ENCODE data around the gene B3GNT3. TPM values are rescaled to one million over a fixed set of nuclear protein-coding genes. Genes with fewer than 3 reads are reported as not detected.
A peak's percentile ranks its signal among the peaks of the same experiment; 100 is the strongest.

Gene B3GNT3
- total RNA-seq, 1 experiment from 2014 or later, result not detected

DNA sequence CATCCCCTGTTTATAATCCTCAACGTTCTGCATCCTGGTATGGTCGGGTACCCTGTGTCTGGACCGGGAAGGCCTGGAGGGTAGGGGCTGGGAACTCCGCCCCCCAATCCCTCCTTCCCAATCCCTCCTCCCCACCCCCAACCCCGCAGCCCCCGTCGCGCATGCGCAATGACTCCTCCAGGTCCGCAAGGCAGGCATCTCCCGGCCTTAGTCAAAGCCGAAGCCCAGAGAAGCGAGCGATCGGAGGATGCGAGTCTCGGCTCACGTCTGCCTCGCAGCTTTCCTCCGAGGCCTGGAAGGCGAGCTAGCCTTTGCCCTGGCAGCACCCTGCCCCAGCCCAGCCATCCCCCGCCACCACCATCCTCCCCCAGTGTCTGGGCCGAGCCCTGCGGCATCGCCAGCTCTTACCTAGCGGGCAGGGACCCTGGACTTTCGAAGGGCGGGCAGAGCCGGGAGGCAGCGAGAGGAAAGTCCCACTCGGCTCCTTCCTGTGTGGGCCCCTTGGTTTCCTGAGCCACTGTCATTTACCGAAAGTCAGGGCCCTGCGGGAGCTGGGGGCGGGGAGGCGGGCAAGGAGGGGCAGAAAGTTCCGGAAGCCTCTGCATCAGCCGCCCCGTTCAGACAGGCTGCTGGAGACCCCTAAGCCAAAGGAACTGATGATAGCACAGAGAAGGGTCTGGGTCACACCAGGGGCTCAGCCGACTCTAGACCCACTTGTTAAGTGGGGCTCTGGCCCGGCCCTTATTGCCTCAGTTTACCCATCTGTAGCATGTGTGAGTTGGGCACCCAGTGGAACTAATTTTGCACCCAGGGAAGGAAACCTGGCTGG is 52.8 kb downstream of the B3GNT3 start, which contains the start of gene JAK3:
Gene JAK3 (minus strand): TSS at position 445 of the 829 bp plus-strand sequence. CDS start 3,565 bp downstream, outside the sequence.
- Histone ChIP-seq H3K4me2 (ENCODE audit: low read depth, low read length, poor library complexity, severe bottlenecking) (peak within 1 kb of the TSS; percentile 74), H4K20me1 (ENCODE audit: insufficient read depth, low read depth, low read length) (no peaks in the 10 kb centered on the region), H3K9ac (ENCODE audit: low read length) (peak within 1 kb of the TSS; percentile 73), H3K27ac (ENCODE audit: low read length) (no peak within 1 kb of the TSS), H3K79me2 (ENCODE audit: low read length) (no peaks in the 10 kb centered on the region), H3K27me3 (ENCODE audit: low read length) (no peaks in the 10 kb centered on the region), H2AFZ (ENCODE audit: low read length) (peak within 1 kb of the TSS; percentile 82), H3K4me1 (ENCODE audit: low read length) (peaks cover 16% of the 10 kb centered on the region), H3K36me3 (ENCODE audit: insufficient read depth, low read length) (no peaks in the 10 kb centered on the region), H3K4me3 (ENCODE audit: low read length) (peak within 1 kb of the TSS; percentile 61; the same call in 1 of the 2 replicates), H3K9me3 (ENCODE audit: low read length) (no peaks in the 10 kb centered on the region), H3K9me2 (replicated peaks; ENCODE audit: insufficient read depth, low read length) (no peaks in the 10 kb centered on the region)
- DNase-seq, result peak; percentile 76

DNA sequence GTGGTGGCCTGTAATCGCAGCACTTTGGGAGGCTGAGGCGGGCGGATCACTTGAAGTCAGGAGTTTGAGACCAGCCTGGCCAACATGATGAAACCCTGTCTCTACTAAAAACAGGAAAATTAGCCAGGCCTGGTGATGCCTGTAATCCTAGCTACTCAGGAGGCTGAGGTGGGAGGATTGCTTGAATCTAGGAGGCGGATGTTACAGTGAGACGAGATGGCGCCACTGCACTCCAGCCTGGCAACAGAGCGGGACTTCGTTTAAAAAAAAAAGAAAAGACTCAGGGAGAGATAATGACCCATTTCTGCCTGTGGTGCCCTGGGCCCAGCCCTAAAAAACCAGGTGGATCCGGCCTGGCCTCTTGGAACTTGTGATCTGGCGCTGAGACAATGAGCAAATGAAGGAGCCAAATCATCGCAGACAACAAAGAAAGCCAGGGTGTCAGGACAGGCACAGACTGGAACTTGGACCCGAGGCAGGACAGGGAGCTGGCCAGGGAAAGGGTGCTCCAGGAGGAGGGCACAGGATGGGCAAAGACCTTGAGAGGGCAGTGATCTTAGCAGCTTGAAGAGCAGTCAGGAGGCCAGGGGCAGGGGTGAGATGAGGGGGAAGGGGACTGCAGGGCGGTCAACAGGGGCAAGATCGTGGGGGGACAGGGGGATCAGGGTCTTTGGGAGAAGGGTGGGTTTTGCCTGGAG is 53.8 kb downstream of the B3GNT3 start:
- DNase-seq, result no peak
- no peaks in the 10 kb centered on the region for H3K36me3 ChIP-seq (ENCODE audit: insufficient read depth, low read length)
- H3K27me3 ChIP-seq (ENCODE audit: low read length), result no peaks in the 10 kb centered on the region
- no peak overlapping the region for H3K27ac ChIP-seq (ENCODE audit: low read length)
- no peaks in the 10 kb centered on the region for H3K9me2 ChIP-seq (replicated peaks; ENCODE audit: insufficient read depth, low read length)
- H3K4me1 ChIP-seq (ENCODE audit: low read length), result peaks cover 16% of the 10 kb centered on the region
- H2AFZ ChIP-seq (ENCODE audit: low read length), result no peak overlapping the region
- no peak overlapping the region for H3K4me3 ChIP-seq (ENCODE audit: low read length)
- H3K9ac ChIP-seq (ENCODE audit: low read length), result no peak overlapping the region
- no peaks in the 10 kb centered on the region for H4K20me1 ChIP-seq (ENCODE audit: insufficient read depth, low read depth, low read length)
- H3K4me2 ChIP-seq (ENCODE audit: low read depth, low read length, poor library complexity, severe bottlenecking), result no peak overlapping the region
- no peaks in the 10 kb centered on the region for H3K79me2 ChIP-seq (ENCODE audit: low read length)
- no peaks in the 10 kb centered on the region for H3K9me3 ChIP-seq (ENCODE audit: low read length)

DNA sequence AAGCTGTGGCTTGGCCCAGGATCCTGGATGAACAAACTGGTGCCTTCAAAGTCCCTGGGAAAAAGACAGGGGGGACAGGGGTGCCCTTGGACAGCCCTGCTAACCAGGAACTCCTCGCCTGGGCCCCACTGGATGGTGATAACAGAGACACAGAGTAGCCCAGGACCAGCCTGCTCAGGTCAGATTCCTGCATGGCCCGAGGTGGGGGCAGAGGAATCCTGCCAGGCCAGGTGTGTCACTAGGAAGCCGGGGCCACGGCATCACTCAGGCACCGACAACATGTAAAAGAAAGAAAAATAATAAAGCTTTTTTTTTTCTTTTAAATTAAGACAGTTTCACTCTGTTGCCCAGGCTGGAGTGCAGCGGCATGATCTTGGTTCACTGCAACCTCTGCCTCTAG is 59.1 kb downstream of the B3GNT3 start:
- Histone ChIP-seq H3K79me2 (ENCODE audit: low read length) (no peaks in the 10 kb centered on the region), H3K9me3 (ENCODE audit: low read length) (no peaks in the 10 kb centered on the region), H3K36me3 (ENCODE audit: insufficient read depth, low read length) (no peaks in the 10 kb centered on the region), H3K9ac (ENCODE audit: low read length) (no peak overlapping the region), H3K4me1 (ENCODE audit: low read length) (peaks cover 8% of the 10 kb centered on the region), H2AFZ (ENCODE audit: low read length) (no peak overlapping the region), H3K9me2 (replicated peaks; ENCODE audit: insufficient read depth, low read length) (no peaks in the 10 kb centered on the region), H4K20me1 (ENCODE audit: insufficient read depth, low read depth, low read length) (no peaks in the 10 kb centered on the region), H3K4me2 (ENCODE audit: low read depth, low read length, poor library complexity, severe bottlenecking) (no peak overlapping the region), H3K27me3 (ENCODE audit: low read length) (no peaks in the 10 kb centered on the region), H3K4me3 (ENCODE audit: low read length) (no peak overlapping the region), H3K27ac (ENCODE audit: low read length) (no peak overlapping the region)
- peak; percentile 27 for DNase-seq

DNA sequence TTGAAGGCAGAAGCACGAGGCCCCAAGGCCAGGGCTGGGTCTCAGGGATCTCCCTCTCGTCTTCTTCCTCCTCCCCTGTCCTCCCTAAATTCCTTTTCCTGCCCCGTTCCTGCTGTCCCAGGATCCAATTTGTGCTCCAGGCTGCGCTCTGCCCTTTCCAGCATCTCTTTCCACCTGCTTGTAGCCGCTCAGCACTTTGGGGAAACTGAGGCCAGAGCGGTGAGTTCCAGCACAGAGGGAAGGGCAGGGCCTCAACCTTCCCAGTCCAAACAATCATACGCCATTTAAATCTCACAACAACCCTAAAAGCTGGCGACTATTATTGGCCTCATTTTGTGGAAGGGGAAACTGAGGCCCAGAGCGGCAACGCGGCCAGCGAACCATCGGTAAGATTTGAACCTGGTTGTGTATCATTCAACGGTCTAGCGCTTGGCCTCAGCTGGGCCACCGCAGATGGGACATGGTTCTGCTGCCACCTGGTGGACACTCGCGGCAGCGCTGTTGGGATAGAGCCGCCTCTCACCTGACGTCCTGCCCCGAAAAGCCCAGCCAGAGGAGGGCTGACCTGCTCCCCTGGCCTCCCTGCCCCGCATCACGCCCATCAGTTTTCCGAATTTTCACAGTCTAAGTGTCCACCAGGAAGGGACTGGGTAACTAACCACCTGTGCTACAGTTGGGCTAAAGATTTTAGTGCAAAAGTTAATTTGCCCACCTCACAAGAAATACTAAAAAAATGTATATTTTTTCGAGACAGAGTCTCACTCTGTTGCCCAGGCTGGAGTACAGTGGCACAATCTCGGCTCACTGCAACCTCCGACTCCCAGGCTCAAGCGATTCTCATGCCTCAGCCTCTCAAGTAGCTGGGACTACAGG is 60.6 kb downstream of the B3GNT3 start:
- H3K4me1 ChIP-seq (ENCODE audit: low read length), result peaks cover 7% of the 10 kb centered on the region
- H3K4me2 ChIP-seq (ENCODE audit: low read depth, low read length, poor library complexity, severe bottlenecking), result no peak overlapping the region
- peaks cover 5% of the 10 kb centered on the region for H3K36me3 ChIP-seq (ENCODE audit: insufficient read depth, low read length)
- no peaks in the 10 kb centered on the region for H3K9me3 ChIP-seq (ENCODE audit: low read length)
- no peak overlapping the region for H2AFZ ChIP-seq (ENCODE audit: low read length)
- H3K9me2 ChIP-seq (replicated peaks; ENCODE audit: insufficient read depth, low read length), result no peaks in the 10 kb centered on the region
- no peaks in the 10 kb centered on the region for H3K27me3 ChIP-seq (ENCODE audit: low read length)
- H3K79me2 ChIP-seq (ENCODE audit: low read length), result peaks cover 8% of the 10 kb centered on the region
- no peak overlapping the region for H3K9ac ChIP-seq (ENCODE audit: low read length)
- DNase-seq, result peak; percentile 93
- H4K20me1 ChIP-seq (ENCODE audit: insufficient read depth, low read depth, low read length), result peaks cover 5% of the 10 kb centered on the region
- no peak overlapping the region for H3K4me3 ChIP-seq (ENCODE audit: low read length)
- no peak overlapping the region for H3K27ac ChIP-seq (ENCODE audit: low read length)

DNA sequence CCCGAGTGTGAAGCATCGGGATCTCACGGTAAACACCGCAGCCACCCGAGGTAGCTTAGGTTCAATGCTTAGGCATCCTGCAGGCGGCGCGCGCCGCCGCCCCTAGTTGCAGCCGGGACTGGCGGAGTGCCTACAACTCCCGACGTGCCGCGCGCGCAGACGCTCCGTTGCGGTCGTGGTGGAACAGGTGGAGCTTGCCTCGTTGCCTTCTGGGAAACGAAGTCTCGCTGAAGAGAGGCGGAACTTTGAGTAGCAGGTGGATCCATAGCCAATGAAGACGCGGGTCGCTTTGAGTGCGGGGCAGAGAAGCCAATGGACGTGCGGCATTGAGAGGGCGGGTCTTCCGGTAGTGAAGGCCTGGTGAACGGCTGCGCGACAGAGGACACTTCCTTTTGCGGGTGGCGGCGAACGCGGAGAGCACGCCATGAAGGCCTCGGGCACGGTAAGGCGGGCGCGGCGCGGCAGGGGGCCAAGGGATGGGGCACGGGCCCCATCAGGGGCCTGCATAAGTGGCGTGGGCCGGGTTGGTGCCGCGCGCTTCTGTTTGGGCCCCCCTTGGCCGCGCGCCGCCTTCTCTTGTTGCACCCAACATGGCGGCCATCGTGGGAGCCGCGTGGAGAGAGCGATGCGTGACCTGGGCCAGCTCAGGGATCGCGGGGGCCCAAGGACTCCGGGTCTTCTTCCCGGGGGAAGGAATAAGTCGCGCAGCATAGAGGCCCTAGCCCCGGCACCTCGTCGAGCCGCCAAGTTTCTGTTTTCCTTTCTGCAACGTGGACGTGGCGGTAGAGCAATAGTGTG is 64.8 kb downstream of the B3GNT3 start, which contains the start of gene RPL18A:
Gene RPL18A (plus strand): TSS at position 378 of the 798 bp plus-strand sequence. CDS start 47 bp downstream, at position 425.
- no peaks in the 10 kb centered on the region for H3K9me2 ChIP-seq (replicated peaks; ENCODE audit: insufficient read depth, low read length)
- peaks cover 41% of the 10 kb centered on the region for H3K36me3 ChIP-seq (ENCODE audit: insufficient read depth, low read length)
- peak; percentile 100 for DNase-seq
- H3K4me3 ChIP-seq (ENCODE audit: low read length), result peak within 1 kb of the TSS; percentile 95
- no peaks in the 10 kb centered on the region for H3K9me3 ChIP-seq (ENCODE audit: low read length)
- H3K9ac ChIP-seq (ENCODE audit: low read length), result peak within 1 kb of the TSS; percentile 97
- peak within 1 kb of the TSS; percentile 95 for H2AFZ ChIP-seq (ENCODE audit: low read length)
- H3K27ac ChIP-seq (ENCODE audit: low read length), result peak within 1 kb of the TSS; percentile 62
- no peaks in the 10 kb centered on the region for H3K27me3 ChIP-seq (ENCODE audit: low read length)
- H4K20me1 ChIP-seq (ENCODE audit: insufficient read depth, low read depth, low read length), result peaks cover 42% of the 10 kb centered on the region
- peak within 1 kb of the TSS; percentile 92 for H3K4me2 ChIP-seq (ENCODE audit: low read depth, low read length, poor library complexity, severe bottlenecking)
- peaks cover 25% of the 10 kb centered on the region for H3K79me2 ChIP-seq (ENCODE audit: low read length)
- peaks cover 17% of the 10 kb centered on the region for H3K4me1 ChIP-seq (ENCODE audit: low read length)

DNA sequence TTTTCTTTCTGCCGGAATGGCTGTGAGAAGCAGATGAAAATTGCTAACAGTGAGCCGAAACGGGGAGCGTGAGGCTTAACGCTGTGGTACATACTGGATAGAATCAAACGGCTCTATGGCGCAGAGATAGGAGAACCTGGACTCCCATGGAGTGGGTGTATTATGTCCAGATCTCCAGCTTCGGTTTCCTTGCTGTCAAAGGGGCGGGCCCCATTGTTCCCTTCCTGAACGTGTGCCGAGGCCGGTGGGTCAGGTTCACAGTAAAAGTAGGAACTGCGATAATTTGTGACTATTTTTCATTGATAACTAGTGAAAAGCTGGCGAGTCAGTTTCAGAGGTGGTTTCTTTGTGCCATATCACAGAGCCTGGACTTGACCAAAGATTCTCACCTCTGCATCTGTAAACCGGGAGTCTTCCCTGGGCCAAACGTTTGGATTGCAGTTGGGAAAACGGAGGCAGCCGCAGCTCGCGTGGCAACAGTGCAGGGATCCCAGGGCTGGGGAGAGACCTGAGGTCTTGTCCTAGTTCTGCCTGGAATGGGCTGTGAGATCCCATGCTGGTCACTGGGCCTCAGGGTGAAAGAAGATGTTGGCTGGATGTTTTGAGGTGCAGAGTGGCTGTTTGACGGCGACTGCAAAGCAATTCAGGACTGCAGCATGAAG is 65.5 kb downstream of the B3GNT3 start:
- Histone ChIP-seq H3K27me3 (ENCODE audit: low read length) (no peaks in the 10 kb centered on the region), H3K4me1 (ENCODE audit: low read length) (peaks cover 17% of the 10 kb centered on the region), H3K9ac (ENCODE audit: low read length) (peak overlapping the region; percentile 97), H3K36me3 (ENCODE audit: insufficient read depth, low read length) (peaks cover 41% of the 10 kb centered on the region), H3K4me2 (ENCODE audit: low read depth, low read length, poor library complexity, severe bottlenecking) (peak overlapping the region; percentile 81), H2AFZ (ENCODE audit: low read length) (no peak overlapping the region), H3K79me2 (ENCODE audit: low read length) (peaks cover 25% of the 10 kb centered on the region), H4K20me1 (ENCODE audit: insufficient read depth, low read depth, low read length) (peaks cover 42% of the 10 kb centered on the region), H3K9me3 (ENCODE audit: low read length) (no peaks in the 10 kb centered on the region), H3K27ac (ENCODE audit: low read length) (peak overlapping the region; percentile 62), H3K9me2 (replicated peaks; ENCODE audit: insufficient read depth, low read length) (no peaks in the 10 kb centered on the region), H3K4me3 (ENCODE audit: low read length) (peak overlapping the region; percentile 95)
- DNase-seq, result peak; percentile 58

DNA sequence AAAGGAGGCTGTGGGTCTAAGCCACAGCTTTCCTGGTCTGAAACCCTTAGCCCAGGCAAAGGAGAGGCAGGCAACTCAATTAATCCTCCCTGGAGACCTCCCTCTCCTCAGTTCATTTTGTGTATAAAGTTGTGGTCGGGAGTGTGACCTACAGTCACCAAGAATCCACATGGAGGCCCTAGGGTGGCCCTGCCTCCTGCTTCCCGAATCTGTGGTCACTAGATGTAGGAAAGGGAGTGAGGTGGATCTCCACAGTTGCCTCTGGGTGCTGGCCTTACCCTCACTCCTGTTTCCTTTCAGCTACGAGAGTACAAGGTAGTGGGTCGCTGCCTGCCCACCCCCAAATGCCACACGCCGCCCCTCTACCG is 66.0 kb downstream of the B3GNT3 start:
- no peaks in the 10 kb centered on the region for H3K27me3 ChIP-seq (ENCODE audit: low read length)
- H3K79me2 ChIP-seq (ENCODE audit: low read length), result peaks cover 25% of the 10 kb centered on the region
- H3K4me3 ChIP-seq (ENCODE audit: low read length), result peak overlapping the region; percentile 95
- H4K20me1 ChIP-seq (ENCODE audit: insufficient read depth, low read depth, low read length), result peaks cover 46% of the 10 kb centered on the region
- DNase-seq, result peak; percentile 42
- H3K9me3 ChIP-seq (ENCODE audit: low read length), result no peaks in the 10 kb centered on the region
- peak overlapping the region; percentile 81 for H3K4me2 ChIP-seq (ENCODE audit: low read depth, low read length, poor library complexity, severe bottlenecking)
- H2AFZ ChIP-seq (ENCODE audit: low read length), result no peak overlapping the region
- peak overlapping the region; percentile 97 for H3K9ac ChIP-seq (ENCODE audit: low read length)
- H3K36me3 ChIP-seq (ENCODE audit: insufficient read depth, low read length), result peaks cover 41% of the 10 kb centered on the region
- peaks cover 17% of the 10 kb centered on the region for H3K4me1 ChIP-seq (ENCODE audit: low read length)
- H3K27ac ChIP-seq (ENCODE audit: low read length), result peak overlapping the region; percentile 62
- H3K9me2 ChIP-seq (replicated peaks; ENCODE audit: insufficient read depth, low read length), result no peaks in the 10 kb centered on the region

Measured in Karpas-422 (cell line).